GM12878 (cell line): ENCODE measurements around the gene RCAN2.

Source experiments
- CHD2 ChIP-seq: IDR thresholded peaks from 2 replicates; pipeline ENCODE4 v1.6.1; 2011; ENCODE audit warnings: low read depth, low read length, improper control_type of control experiment, borderline replicate concordance
- SUPT20H ChIP-seq: IDR thresholded peaks from 2 replicates; pipeline ENCODE4 v1.6.1; 2011; ENCODE audit warnings: low read depth, mild to moderate bottlenecking, low read length, moderate library complexity, borderline replicate concordance; ENCODE audit not compliant: control insufficient read depth

DNA sequence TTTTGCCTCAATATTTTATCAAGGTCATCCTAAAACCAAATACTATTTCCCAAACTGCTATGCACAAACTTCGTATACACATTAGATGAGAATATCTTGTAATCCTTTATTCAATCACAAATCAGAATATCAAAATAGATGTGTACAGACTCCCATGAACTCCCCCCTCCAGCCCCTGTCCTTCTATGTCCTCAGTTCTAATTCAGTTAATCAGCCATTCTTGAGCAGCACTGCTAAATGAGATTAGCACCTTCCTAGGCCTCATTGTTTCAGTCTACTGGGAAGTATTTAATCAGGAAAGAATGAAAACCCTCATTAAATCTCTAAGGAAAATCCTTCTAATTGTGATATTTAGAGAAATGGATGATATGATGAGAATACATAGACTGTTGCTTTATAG is 36.6 kb downstream of the RCAN2 start:
- TF ChIP-seq CHD2 = no peak
- TF ChIP-seq SUPT20H = no peak
